Mammary epithelial cell (primary cell): Measurements from ENCODE around the gene COL17A1.

Experiments
- CTCF ChIP-seq, 2 donors: IDR thresholded peaks in 1 of 2; conservative IDR thresholded peaks in 1 of 2; 2 replicates each; pipeline ENCODE4 v1.5.1; 2011 to 2012; ENCODE audit warnings: inconsistent platforms in 2 of 2, low read length in 2 of 2, mild to moderate bottlenecking in 2 of 2, control low read depth in 1 of 2, low read depth in 1 of 2; ENCODE audit not compliant: insufficient read depth in 1 of 2; ENCODE audit errors: extremely low read depth in 1 of 2
- EZH2 ChIP-seq: IDR thresholded peaks from 2 replicates; pipeline ENCODE4 v1.6.1; 2012; ENCODE audit warnings: low read length, inconsistent platforms, borderline replicate concordance

GRCh38 chr10:104128214-104128613, 42.5 kb upstream of the COL17A1 start:
- TF ChIP-seq CTCF (conservative IDR thresholded peaks at IDR 0.05 in 1 of 2, IDR thresholded peaks at IDR 0.05 in 1 of 2; ENCODE audit: extremely low read depth in 1 of 2, insufficient read depth in 1 of 2, low read depth in 1 of 2, low read length in 2 of 2) (no peak), EZH2 (no peak)
